ENCODE data around the gene CFAP58. TPM values are rescaled to one million over a fixed set of nuclear protein-coding genes. Genes with fewer than 3 reads are reported as not detected.

The CFAP58 gene
- total and polyA plus RNA-seq, 2 donors = 0.19 to 0.34 TPM

DNA sequence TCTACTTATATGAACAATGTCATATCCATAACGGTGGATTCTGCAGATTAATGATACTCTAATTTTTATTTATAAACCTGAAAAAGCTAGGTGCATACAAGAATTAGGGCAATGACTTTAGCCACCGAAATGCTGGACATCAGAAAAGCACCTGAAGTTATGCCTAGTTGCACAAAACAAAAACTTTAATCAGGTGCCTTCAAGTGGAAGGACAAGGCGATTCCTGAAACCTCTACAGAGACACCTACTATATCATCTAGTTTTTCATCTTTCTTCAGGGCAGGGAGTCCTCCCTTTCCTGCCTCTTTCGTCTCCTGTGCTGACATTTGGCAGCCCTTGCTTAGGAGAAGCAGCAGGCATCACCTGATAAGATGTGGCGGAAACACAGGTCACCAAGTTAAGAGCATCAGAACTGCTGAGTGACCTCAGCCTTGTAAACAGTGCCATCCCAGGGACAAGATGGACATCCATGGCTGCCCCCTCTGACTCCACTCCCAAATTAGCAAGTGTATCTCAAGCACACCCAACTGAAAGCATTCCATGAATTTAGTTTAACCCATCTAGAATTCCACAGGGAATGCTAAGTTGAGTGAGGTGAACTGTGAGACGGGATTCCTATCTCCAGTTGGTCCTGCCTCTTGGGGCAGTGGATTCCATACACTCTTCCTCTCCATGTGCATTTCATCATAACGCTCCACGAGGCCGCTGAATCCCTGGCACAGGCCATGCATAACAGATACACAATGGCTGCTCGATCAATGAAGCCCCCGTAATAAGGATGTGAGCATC lies 21.2 kb upstream of the CFAP58 start:
- Histone ChIP-seq H3K27ac (ENCODE audit: low read depth in 1 of 2, low read length in 1 of 2) (peak overlapping the region; percentile 32 to 93), H3K4me3 (ENCODE audit: low read length in 2 of 2) (no peak overlapping the region), H3K4me1 (ENCODE audit: control insufficient read depth in 2 of 2, insufficient read depth in 2 of 2, low read length in 2 of 2) (peaks cover 54 to 99% of the 10 kb centered on the region in 2 donors), H3K36me3 (ENCODE audit: control insufficient read depth in 2 of 2, insufficient read depth in 2 of 2, low read length in 1 of 2) (peaks cover 2 to 16% of the 10 kb centered on the region in 2 donors), H3K9me3 (ENCODE audit: control insufficient read depth in 2 of 2, insufficient read depth in 1 of 2, low read length in 1 of 2) (no peaks in the 10 kb centered on the region), H3K27me3 (ENCODE audit: control insufficient read depth in 2 of 2, insufficient read depth in 1 of 2, low read length in 1 of 2) (no peaks in the 10 kb centered on the region)
- DNase-seq (ENCODE audit: low read depth in 6 of 9, low spot score in 9 of 9) = no peak
- WGBS = 94% methylated on average over 11 of the region's 11 CpGs

DNA sequence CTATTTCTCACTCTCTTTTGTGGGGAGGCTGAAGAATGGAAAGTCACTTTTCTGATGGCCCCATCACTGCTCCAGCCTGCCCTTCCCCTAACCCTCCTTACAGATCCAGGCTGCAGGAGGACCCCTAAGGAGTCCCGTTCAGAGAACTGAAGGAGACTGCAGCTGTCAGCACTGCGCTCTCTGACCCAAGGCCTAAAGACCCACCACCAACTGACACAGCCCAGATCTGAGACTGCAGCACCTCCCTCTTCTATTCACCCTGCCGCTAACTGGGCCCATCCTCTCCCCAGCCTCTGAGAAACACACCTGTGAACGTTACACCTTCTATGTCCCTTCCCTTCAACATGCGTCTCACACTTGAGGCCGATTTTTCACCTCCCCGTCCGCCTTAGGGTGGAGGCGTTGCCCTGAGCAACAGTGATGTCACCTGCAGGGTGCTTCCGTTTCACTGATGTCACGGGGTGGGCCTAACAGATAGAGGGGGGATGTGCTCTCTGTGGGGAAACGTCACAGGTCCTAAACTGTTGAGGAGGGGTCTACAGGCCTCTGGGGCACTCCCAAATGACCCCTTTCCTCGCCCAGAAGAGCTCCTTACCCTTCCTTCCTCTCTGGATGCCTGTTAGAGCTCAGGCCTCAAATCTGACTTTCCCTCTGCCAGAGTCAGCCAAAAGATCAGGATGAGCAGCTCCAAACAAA lies 20.5 kb upstream of the CFAP58 start:
- Histone ChIP-seq H3K27me3 (ENCODE audit: control insufficient read depth in 2 of 2, insufficient read depth in 1 of 2, low read length in 1 of 2) (no peaks in the 10 kb centered on the region), H3K4me1 (ENCODE audit: control insufficient read depth in 2 of 2, insufficient read depth in 2 of 2, low read length in 2 of 2) (peaks cover 47 to 93% of the 10 kb centered on the region in 2 donors), H3K9me3 (ENCODE audit: control insufficient read depth in 2 of 2, insufficient read depth in 1 of 2, low read length in 1 of 2) (no peaks in the 10 kb centered on the region), H3K27ac (ENCODE audit: low read depth in 1 of 2, low read length in 1 of 2) (peak overlapping the region; percentile 64 to 93), H3K36me3 (ENCODE audit: control insufficient read depth in 2 of 2, insufficient read depth in 2 of 2, low read length in 1 of 2) (peaks cover 2 to 16% of the 10 kb centered on the region in 2 donors), H3K4me3 (ENCODE audit: low read length in 2 of 2) (no peak overlapping the region)
- DNase-seq (ENCODE audit: low read depth in 6 of 9, low spot score in 9 of 9) = peak in 6 of 9 donors; percentile 60 to 90 (median 79)
- 62% methylated on average over 13 of the region's 13 CpGs for WGBS

DNA sequence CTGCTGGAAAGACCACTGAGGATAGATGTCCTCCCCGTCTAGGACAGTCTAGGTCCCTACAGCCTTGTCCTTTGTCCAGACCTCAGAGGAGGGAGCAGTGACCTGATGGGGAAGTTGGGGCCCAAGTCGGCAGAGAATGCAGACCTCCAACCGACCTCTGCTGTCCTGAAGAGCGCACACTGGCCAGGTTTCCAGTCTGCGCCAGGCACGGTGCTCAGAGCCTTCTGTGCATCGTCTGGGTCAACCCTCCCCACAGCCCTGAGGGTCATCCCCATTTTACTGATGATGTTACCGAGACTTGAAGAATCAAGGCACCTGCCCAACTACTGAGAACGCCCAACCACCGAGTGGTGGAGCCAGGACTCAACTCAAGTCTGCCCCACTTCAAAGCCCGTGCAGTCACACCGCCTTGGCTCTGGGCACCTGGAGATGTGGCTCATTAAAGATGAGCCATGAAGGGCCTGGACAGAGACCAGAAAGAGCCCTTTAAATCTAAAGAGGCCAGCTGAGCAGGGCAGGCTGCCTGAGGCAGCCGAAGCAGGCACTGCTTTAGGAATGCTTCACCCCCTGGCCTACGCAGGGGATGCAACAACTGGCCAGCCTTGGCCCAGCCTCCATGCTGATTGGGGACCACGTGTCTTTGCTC lies 19.8 kb upstream of the CFAP58 start:
- Histone ChIP-seq H3K27me3 (ENCODE audit: control insufficient read depth in 2 of 2, insufficient read depth in 1 of 2, low read length in 1 of 2) (no peaks in the 10 kb centered on the region), H3K27ac (ENCODE audit: low read depth in 1 of 2, low read length in 1 of 2) (peak overlapping the region; percentile 33 to 93), H3K4me3 (ENCODE audit: low read length in 2 of 2) (no peak overlapping the region), H3K9me3 (ENCODE audit: control insufficient read depth in 2 of 2, insufficient read depth in 1 of 2, low read length in 1 of 2) (no peaks in the 10 kb centered on the region), H3K36me3 (ENCODE audit: control insufficient read depth in 2 of 2, insufficient read depth in 2 of 2, low read length in 1 of 2) (peaks cover 2 to 16% of the 10 kb centered on the region in 2 donors), H3K4me1 (ENCODE audit: control insufficient read depth in 2 of 2, insufficient read depth in 2 of 2, low read length in 2 of 2) (peaks cover 41 to 88% of the 10 kb centered on the region in 2 donors)
- DNase-seq (ENCODE audit: low read depth in 6 of 9, low spot score in 9 of 9) = no peak
- whole genome bisulfite sequencing = 94% methylated on average over 15 of the region's 15 CpGs

DNA sequence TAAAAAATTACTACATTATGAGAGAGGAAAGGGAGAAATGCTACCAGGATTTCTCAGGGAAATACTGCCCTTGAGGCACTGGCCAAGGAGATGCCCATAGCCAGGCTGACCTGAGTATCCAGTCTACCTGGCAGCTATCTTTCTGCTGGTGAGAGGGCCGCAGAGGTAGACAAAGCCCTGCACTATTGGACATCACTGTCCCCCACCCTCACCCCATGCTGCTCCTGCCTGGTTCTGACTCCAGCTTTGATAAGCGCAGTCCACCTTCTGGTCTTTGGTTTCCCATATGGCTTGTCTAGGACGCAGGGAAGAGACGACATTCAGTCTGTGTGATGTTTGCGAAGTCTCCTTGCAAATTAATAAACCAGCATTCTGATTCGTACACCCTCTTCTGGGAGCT lies 19.1 kb upstream of the CFAP58 start:
- 98% methylated on average over 6 of the region's 6 CpGs for WGBS
- no peak overlapping the region for H3K27ac ChIP-seq (ENCODE audit: low read depth in 1 of 2, low read length in 1 of 2)
- H3K27me3 ChIP-seq (ENCODE audit: control insufficient read depth in 2 of 2, insufficient read depth in 1 of 2, low read length in 1 of 2) = no peaks in the 10 kb centered on the region
- peaks cover 38 to 88% of the 10 kb centered on the region in 2 donors for H3K4me1 ChIP-seq (ENCODE audit: control insufficient read depth in 2 of 2, insufficient read depth in 2 of 2, low read length in 2 of 2)
- no peak overlapping the region for H3K4me3 ChIP-seq (ENCODE audit: low read length in 2 of 2)
- H3K36me3 ChIP-seq (ENCODE audit: control insufficient read depth in 2 of 2, insufficient read depth in 2 of 2, low read length in 1 of 2) = peaks cover 2 to 16% of the 10 kb centered on the region in 2 donors
- H3K9me3 ChIP-seq (ENCODE audit: control insufficient read depth in 2 of 2, insufficient read depth in 1 of 2, low read length in 1 of 2) = no peaks in the 10 kb centered on the region
- no peak for DNase-seq (ENCODE audit: low read depth in 6 of 9, low spot score in 9 of 9)

DNA sequence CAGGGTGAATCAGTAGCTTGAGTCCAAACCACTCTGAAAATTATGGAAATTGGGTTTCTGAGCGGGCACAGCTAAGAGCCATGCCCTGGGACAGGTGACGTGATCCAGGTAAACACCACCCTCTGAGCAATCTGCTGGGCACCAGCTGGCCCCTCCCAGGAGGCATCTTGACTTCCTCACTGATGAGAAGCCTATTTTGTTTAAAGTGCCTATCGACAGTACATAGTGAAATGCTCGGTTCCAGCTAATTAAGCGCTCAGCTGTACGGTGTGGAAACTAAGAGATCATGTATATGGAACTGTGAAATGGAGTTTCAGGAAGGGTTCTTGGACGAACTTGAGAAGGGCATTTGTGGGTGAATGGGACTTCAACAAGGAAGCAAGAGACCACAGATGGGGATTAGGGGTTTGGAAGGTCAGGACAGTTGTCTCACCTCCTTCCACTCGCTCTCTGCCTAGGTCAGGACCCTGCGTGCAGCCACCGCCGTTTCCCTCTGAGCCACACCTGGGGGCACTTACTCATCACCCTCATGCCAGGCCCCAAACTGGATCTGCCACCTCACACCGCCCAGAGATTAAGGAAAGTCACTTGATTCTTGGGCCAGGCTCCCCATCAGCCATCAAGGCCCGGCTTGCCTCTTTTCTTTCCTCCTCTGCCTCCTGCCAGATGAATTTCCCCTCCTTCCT lies 18.5 kb upstream of the CFAP58 start:
- H3K27me3 ChIP-seq (ENCODE audit: control insufficient read depth in 2 of 2, insufficient read depth in 1 of 2, low read length in 1 of 2) = no peaks in the 10 kb centered on the region

DNA sequence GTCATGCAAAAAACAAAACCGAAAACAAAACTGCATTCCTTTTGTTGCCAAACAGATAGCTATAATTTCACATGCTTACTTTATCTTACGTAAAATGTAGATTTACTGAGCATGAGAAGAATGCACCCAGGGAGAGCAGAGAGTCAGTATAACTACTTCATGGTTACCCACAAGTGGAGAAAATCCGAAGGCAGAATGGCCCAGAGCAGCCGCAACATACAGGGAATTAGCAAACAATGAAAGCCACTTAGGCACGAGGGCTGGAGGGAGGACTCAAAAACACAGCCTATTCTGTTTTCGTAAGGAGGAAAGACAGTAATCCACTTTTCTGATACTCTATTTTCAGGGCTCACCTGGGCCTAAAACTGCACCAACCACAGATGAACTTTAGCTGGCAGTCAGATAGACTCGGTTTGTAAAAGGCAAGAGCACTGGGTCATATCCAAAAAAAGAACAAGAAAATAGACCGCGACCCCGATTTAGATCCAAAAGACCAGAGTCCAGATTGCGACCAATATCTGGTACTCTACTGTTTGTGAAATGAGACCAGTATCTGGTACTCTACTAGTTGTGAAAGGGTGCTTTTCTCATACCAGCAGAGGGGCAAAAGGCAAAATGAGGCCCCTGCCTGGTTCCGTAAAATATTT lies 16.7 kb upstream of the CFAP58 start:
- peaks cover 23 to 73% of the 10 kb centered on the region in 2 donors for H3K4me1 ChIP-seq (ENCODE audit: control insufficient read depth in 2 of 2, insufficient read depth in 2 of 2, low read length in 2 of 2)
- 31% methylated on average over 12 of the region's 12 CpGs for WGBS
- peaks cover 0 to 11% of the 10 kb centered on the region in 2 donors for H3K36me3 ChIP-seq (ENCODE audit: control insufficient read depth in 2 of 2, insufficient read depth in 2 of 2, low read length in 1 of 2)
- peak overlapping the region; percentile 87 to 96 for H3K4me3 ChIP-seq (ENCODE audit: low read length in 2 of 2)
- H3K27me3 ChIP-seq (ENCODE audit: control insufficient read depth in 2 of 2, insufficient read depth in 1 of 2, low read length in 1 of 2) = no peaks in the 10 kb centered on the region
- DNase-seq (ENCODE audit: low read depth in 6 of 9, low spot score in 9 of 9) = no peak
- no peaks in the 10 kb centered on the region for H3K9me3 ChIP-seq (ENCODE audit: control insufficient read depth in 2 of 2, insufficient read depth in 1 of 2, low read length in 1 of 2)
- peak overlapping the region; percentile 46 to 93 for H3K27ac ChIP-seq (ENCODE audit: low read depth in 1 of 2, low read length in 1 of 2)

More for the DNA sequence above, 18.5 kb upstream of the CFAP58 start:
- Histone ChIP-seq H3K4me3 (ENCODE audit: low read length in 2 of 2) (no peak overlapping the region), H3K4me1 (ENCODE audit: control insufficient read depth in 2 of 2, insufficient read depth in 2 of 2, low read length in 2 of 2) (peaks cover 34 to 88% of the 10 kb centered on the region in 2 donors), H3K27ac (ENCODE audit: low read depth in 1 of 2, low read length in 1 of 2) (no peak overlapping the region), H3K9me3 (ENCODE audit: control insufficient read depth in 2 of 2, insufficient read depth in 1 of 2, low read length in 1 of 2) (no peaks in the 10 kb centered on the region), H3K36me3 (ENCODE audit: control insufficient read depth in 2 of 2, insufficient read depth in 2 of 2, low read length in 1 of 2) (peaks cover 2 to 16% of the 10 kb centered on the region in 2 donors)
- no peak for DNase-seq (ENCODE audit: low read depth in 6 of 9, low spot score in 9 of 9)
- 93% methylated on average over 13 of the region's 13 CpGs for WGBS

DNA sequence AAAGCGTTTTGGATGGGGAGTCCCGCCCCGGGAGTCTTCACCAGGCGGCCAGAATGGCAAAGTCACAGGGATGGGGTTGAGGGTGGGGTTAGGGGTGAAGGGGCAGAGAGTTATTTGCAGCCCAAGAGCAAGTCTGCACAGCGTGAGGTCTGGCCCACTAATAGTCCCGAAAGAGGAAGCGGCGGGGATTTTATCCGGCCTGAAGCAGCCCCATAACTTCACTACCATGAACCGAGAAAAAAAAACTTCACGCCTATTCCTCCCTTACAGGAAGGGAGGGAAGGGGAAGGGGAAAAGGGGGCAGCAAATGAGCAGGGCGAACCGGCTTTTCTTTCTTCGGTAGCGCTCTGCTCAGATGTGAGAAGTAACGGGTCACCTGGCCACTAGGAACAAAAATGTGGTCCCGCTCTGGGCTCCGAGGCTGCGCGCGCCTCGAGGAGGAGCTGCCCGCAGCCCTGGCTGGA lies 16.1 kb upstream of the CFAP58 start:
- H3K27ac ChIP-seq (ENCODE audit: low read depth in 1 of 2, low read length in 1 of 2) = peak overlapping the region; percentile 93 to 98
- peaks cover 23 to 67% of the 10 kb centered on the region in 2 donors for H3K4me1 ChIP-seq (ENCODE audit: control insufficient read depth in 2 of 2, insufficient read depth in 2 of 2, low read length in 2 of 2)
- DNase-seq (ENCODE audit: low read depth in 6 of 9, low spot score in 9 of 9) = peak in 1 of 9 donors; percentile 63
- H3K4me3 ChIP-seq (ENCODE audit: low read length in 2 of 2) = peak overlapping the region; percentile 87 to 96
- no peaks in the 10 kb centered on the region for H3K9me3 ChIP-seq (ENCODE audit: control insufficient read depth in 2 of 2, insufficient read depth in 1 of 2, low read length in 1 of 2)
- WGBS = under 1% methylated on average over 23 of the region's 23 CpGs
- peaks cover 0 to 11% of the 10 kb centered on the region in 2 donors for H3K36me3 ChIP-seq (ENCODE audit: control insufficient read depth in 2 of 2, insufficient read depth in 2 of 2, low read length in 1 of 2)
- H3K27me3 ChIP-seq (ENCODE audit: control insufficient read depth in 2 of 2, insufficient read depth in 1 of 2, low read length in 1 of 2) = no peaks in the 10 kb centered on the region

DNA sequence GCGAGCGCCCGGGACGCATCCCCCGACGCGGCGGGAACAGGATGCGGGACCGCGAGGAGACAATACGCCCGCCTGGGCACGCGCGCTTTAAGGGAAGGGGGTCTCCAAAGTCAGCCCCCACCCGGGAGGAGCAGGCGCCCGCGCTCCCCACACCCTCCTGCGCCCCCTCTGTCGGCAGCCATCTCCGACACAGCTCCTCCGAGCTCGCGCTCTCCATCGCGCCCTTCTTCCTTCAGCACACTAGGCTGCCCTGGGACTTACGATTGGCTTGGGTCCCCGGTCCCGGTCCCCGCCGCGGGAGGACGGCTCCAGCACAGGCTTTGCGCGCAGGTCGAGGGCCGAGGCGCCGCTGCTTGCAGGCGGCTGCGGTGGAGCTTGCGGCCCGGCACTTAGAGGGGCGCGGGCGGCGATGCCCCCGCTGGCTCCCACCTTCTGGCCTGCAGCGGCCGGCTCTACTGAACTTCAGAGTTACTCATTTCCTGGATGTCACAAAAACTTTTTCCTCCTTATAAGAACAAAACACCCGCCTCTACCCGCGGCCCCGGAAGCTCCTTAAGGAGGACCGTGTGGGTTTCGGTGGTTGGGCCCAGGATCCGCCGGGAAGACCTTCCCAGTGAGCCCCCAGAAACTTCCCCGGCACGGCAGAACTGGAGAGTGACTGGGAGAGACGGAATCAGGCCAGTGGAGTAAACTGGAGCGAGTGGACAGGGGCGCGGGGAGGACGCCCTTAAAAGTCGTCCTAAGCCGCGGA lies 15.5 kb upstream of the CFAP58 start, which contains the start of gene ITPRIP:
ITPRIP (minus strand) TSS at position 481 of the 751 bp plus-strand sequence. CDS start 22,414 bp downstream, outside the sequence.
- WGBS = under 1% methylated on average over 70 of the region's 70 CpGs
- Histone ChIP-seq H3K4me3 (ENCODE audit: low read length in 2 of 2) (peak within 1 kb of the TSS; percentile 87 to 96), H3K4me1 (ENCODE audit: control insufficient read depth in 2 of 2, insufficient read depth in 2 of 2, low read length in 2 of 2) (peaks cover 19 to 61% of the 10 kb centered on the region in 2 donors)

More for the DNA sequence above, 15.5 kb upstream of the CFAP58 start, which contains the start of gene ITPRIP:
- peak in 7 of 9 donors; percentile 72 to 93 (median 79) for DNase-seq (ENCODE audit: low read depth in 6 of 9, low spot score in 9 of 9)
- Histone ChIP-seq H3K9me3 (ENCODE audit: control insufficient read depth in 2 of 2, insufficient read depth in 1 of 2, low read length in 1 of 2) (no peaks in the 10 kb centered on the region), H3K27me3 (ENCODE audit: control insufficient read depth in 2 of 2, insufficient read depth in 1 of 2, low read length in 1 of 2) (no peaks in the 10 kb centered on the region), H3K27ac (ENCODE audit: low read depth in 1 of 2, low read length in 1 of 2) (peak within 1 kb of the TSS; percentile 93 to 98), H3K36me3 (ENCODE audit: control insufficient read depth in 2 of 2, insufficient read depth in 2 of 2, low read length in 1 of 2) (peaks cover 0 to 11% of the 10 kb centered on the region in 2 donors)

Data from thymus (tissue), 11 donors.